Skeletal muscle cell (primary cell): Measurements from ENCODE around the gene RBM19.

Source experiments
- DNase-seq: peaks from one replicate; pipeline ENCODE4 v3.0.0-alpha.2; 2010; ENCODE audit warnings: low read depth
- H3K4me3 ChIP-seq: 2 replicates; pipeline ENCODE4 v1.5.1; 2011; ENCODE audit warnings: low read depth, mild to moderate bottlenecking, control low read depth, low read length, moderate library complexity

RBM19 gene

GRCh38 chr12:113893221-113893620 is 72.9 kb downstream of the RBM19 start:
- no peak overlapping the region for H3K4me3 ChIP-seq
- no peak for DNase-seq

GRCh38 chr12:113892556-113892955 is 73.6 kb downstream of the RBM19 start:
- H3K4me3 ChIP-seq: no peak overlapping the region
- DNase-seq: no peak

- no peak overlapping the region for H3K4me3 ChIP-seq
- no peak for DNase-seq
Measured at GRCh38 chr12:113891739-113892520, 74.2 kb downstream of the RBM19 start.

- H3K4me3 ChIP-seq: no peak overlapping the region
- DNase-seq: no peak
Measured at GRCh38 chr12:113891167-113891692, 74.9 kb downstream of the RBM19 start.

GRCh38 chr12:113889891-113890581 is 76.1 kb downstream of the RBM19 start:
- H3K4me3 ChIP-seq: no peak overlapping the region

GRCh38 chr12:113889076-113889475 is 77.0 kb downstream of the RBM19 start:
- H3K4me3 ChIP-seq: no peak overlapping the region

More at GRCh38 chr12:113889891-113890581, 76.1 kb downstream of the RBM19 start:
- DNase-seq: no peak

GRCh38 chr12:113888435-113888834 is 77.7 kb downstream of the RBM19 start:
- DNase-seq: no peak
- H3K4me3 ChIP-seq: no peak overlapping the region

More at GRCh38 chr12:113889076-113889475, 77.0 kb downstream of the RBM19 start:
- no peak for DNase-seq

GRCh38 chr12:113887906-113888305 is 78.2 kb downstream of the RBM19 start:
- no peak overlapping the region for H3K4me3 ChIP-seq
- no peak for DNase-seq

GRCh38 chr12:113886721-113887120 is 79.4 kb downstream of the RBM19 start:
- no peak overlapping the region for H3K4me3 ChIP-seq
- DNase-seq: no peak

- no peak for DNase-seq
- H3K4me3 ChIP-seq: no peak overlapping the region
Measured at GRCh38 chr12:113884392-113884791, 81.7 kb downstream of the RBM19 start.

GRCh38 chr12:113882690-113883089 is 83.4 kb downstream of the RBM19 start:
- no peak for DNase-seq
- H3K4me3 ChIP-seq: no peak overlapping the region

- DNase-seq: no peak
- H3K4me3 ChIP-seq: no peak overlapping the region
Measured at GRCh38 chr12:113880988-113881962, 84.8 kb downstream of the RBM19 start.

GRCh38 chr12:113880326-113880725 is 85.8 kb downstream of the RBM19 start:
- DNase-seq: no peak
- H3K4me3 ChIP-seq: no peak overlapping the region

- no peak overlapping the region for H3K4me3 ChIP-seq
- DNase-seq: no peak
Measured at GRCh38 chr12:113879658-113880057, 86.5 kb downstream of the RBM19 start.

GRCh38 chr12:113877607-113878006 is 88.5 kb downstream of the RBM19 start:
- no peak for DNase-seq
- H3K4me3 ChIP-seq: no peak overlapping the region

GRCh38 chr12:113876160-113876559 is 90.0 kb downstream of the RBM19 start:
- no peak for DNase-seq

GRCh38 chr12:113875691-113876090 is 90.4 kb downstream of the RBM19 start:
- no peak overlapping the region for H3K4me3 ChIP-seq
- DNase-seq: peak; percentile 21

More at GRCh38 chr12:113876160-113876559, 90.0 kb downstream of the RBM19 start:
- no peak overlapping the region for H3K4me3 ChIP-seq

- H3K4me3 ChIP-seq: no peak overlapping the region
- DNase-seq: peak; percentile 31
Measured at GRCh38 chr12:113874999-113875561, 91.0 kb downstream of the RBM19 start.

- H3K4me3 ChIP-seq: no peak overlapping the region
- no peak for DNase-seq
Measured at GRCh38 chr12:113874326-113874725, 91.8 kb downstream of the RBM19 start.
